ENCODE measurements around the gene CTXN1. TPM values are rescaled to one million over a fixed set of nuclear protein-coding genes. Genes with fewer than 3 reads are reported as not detected.
"Not testable (repeated sequence)": the region's sequence is repeated elsewhere in the genome, so short reads cannot be mapped to it uniquely, and the experiment has no call there.

The CTXN1 gene
- total and polyA plus RNA-seq, 2 of the 4 experiments (the other 2 are of a cell fraction), result 0.36 to 7.4 TPM

DNA sequence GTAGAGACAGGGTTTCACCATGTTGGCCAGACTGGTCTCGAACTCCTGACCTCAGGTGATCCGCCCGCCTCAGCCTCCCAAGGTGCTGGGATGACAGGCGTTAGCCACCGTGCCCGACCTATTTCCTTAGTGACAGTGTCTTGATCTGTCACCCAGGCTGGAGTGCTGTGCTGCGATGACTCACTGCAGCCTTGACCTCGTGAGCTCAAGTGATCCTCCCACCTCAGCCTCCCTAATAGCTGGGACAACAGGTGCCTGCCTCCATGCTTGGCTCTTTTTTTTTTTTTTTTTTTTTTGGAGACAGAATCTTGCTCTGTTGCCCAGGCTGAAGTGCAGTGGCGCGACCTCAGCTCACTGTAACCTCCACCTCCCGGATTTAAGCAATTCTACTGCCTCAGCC is 4.1 kb upstream of the CTXN1 start:
- H3K27ac ChIP-seq (ENCODE audit: insufficient read depth, low read length); H3K9ac ChIP-seq (ENCODE audit: low read depth, low read length); in situ Hi-C loops (cut with MboI; ENCODE audit: low sequenced_read_pairs); H2AFZ ChIP-seq (replicated peaks; ENCODE audit: low read length, poor library complexity); H3K4me2 ChIP-seq (ENCODE audit: low read depth, low read length); H3K9me1 ChIP-seq (ENCODE audit: insufficient read depth, low read length); H2AK5ac ChIP-seq (ENCODE audit: low read depth, low read length); H4K91ac ChIP-seq (ENCODE audit: insufficient read depth, low read depth, low read length); BruUV-seq (replicated peaks); dilution Hi-C loops (cut with HindIII; ENCODE audit: low sequenced_read_pairs, unreplicated experiment); H3K23ac ChIP-seq (ENCODE audit: low read depth, low read length); H2BK120ac ChIP-seq (ENCODE audit: low read depth, low read length); DNase-seq; H2BK5ac ChIP-seq (ENCODE audit: low read depth, low read length, poor library complexity, severe bottlenecking); H3K9me3 ChIP-seq (ENCODE audit: control insufficient read depth, insufficient read depth, low read length); H4K5ac ChIP-seq (ENCODE audit: low read depth, low read length); H3K27me3 ChIP-seq (ENCODE audit: control insufficient read depth, insufficient read depth, low read length); H3K4me3 ChIP-seq (ENCODE audit: insufficient read depth, low read depth, low read length); H2AK9ac ChIP-seq (replicated peaks; ENCODE audit: low read depth, low read length, poor library complexity); ATAC-seq (ENCODE audit: low read depth); H3K14ac ChIP-seq (replicated peaks; ENCODE audit: low read depth, low read length); POLR2A ChIA-PET (ENCODE audit: unreplicated experiment); H2BK15ac ChIP-seq (ENCODE audit: low read depth, low read length); H2BK20ac ChIP-seq (ENCODE audit: low read depth, low read length); H4K8ac ChIP-seq (ENCODE audit: low read depth in 2 of 2, low read length in 2 of 2); H3K18ac ChIP-seq (ENCODE audit: low read depth, low read length); H3K4ac ChIP-seq (ENCODE audit: low read depth, low read length); H3K56ac ChIP-seq (ENCODE audit: extremely low read depth, insufficient read depth, low read length); intact Hi-C loops (cut with micrococcal nuclease): not testable (repeated sequence)
- peaks cover 21% of the 10 kb centered on the region for H3K4me1 ChIP-seq (ENCODE audit: control insufficient read depth, insufficient read depth, low read length)
- H4K20me1 ChIP-seq (ENCODE audit: insufficient read depth, low read length), result peaks cover 15% of the 10 kb centered on the region
- WGBS, 2 experiments (ENCODE audit: extremely low coverage in 2 of 2, insufficient read length in 1 of 2), result 91% methylated on average over 5 of the region's 11 CpGs; no CpG with 5 or more reads in 1 of the 2 experiments
- CTCF ChIA-PET, result interaction anchor here (1.7 to 1.9 kb wide), 2 partner anchors 10 to 40 kb away, joined by 4 to 5 read pairs; partner anchors contain the start of gene SNAPC2
- peaks cover 7 to 17% of the 10 kb centered on the region in 2 experiments; a peak in 2 of 4 replicates for H3K79me1 ChIP-seq (ENCODE audit: low read depth in 1 of 2, low read length in 2 of 2)
- H3K36me3 ChIP-seq (ENCODE audit: control insufficient read depth, insufficient read depth, low read length), result peaks cover 42% of the 10 kb centered on the region

All from IMR-90 (cell line).